SU-DHL-6 (cell line): ENCODE measurements around the gene S100A5.

ENCODE experiments used
- H2AFZ ChIP-seq: fragments of 200-600 bp; sonication (generic); 2 replicates; pipeline ENCODE4 v1.6.1; 2014; ENCODE audit warnings: low read depth, mild to moderate bottlenecking, moderate library complexity, mixed read lengths, antibody characterized with exemption, low read length; ENCODE audit not compliant: severe bottlenecking
- H3F3A ChIP-seq: fragments of 200-600 bp; shearing (Covaris generic); 2 replicates; pipeline ENCODE4 v1.6.0; 2016; ENCODE audit warnings: antibody characterized with exemption, mild to moderate bottlenecking; ENCODE audit not compliant: insufficient read depth
- H3K27ac ChIP-seq: fragments of 200-600 bp; sonication (generic); 2 replicates; pipeline ENCODE4 v1.5.1; 2016; ENCODE audit warnings: low read depth, mild to moderate bottlenecking, low read length, moderate library complexity, mixed read lengths
- H3K27me3 ChIP-seq: fragments of 200-600 bp; sonication (generic), shearing (Covaris generic); 2 replicates; pipeline ENCODE4 v1.6.0; 2014; ENCODE audit warnings: mild to moderate bottlenecking, low read length
- H3K36me3 ChIP-seq: fragments of 200-600 bp; sonication (generic); 2 replicates; pipeline ENCODE4 v1.6.1; 2014; ENCODE audit warnings: mild to moderate bottlenecking, low read length, mixed read lengths
- H3K4me2 ChIP-seq: fragments of 300-600, 200-600 bp; shearing (Covaris generic), sonication (generic); 2 replicates; pipeline ENCODE4 v1.6.0; 2014; ENCODE audit warnings: low read length, low read depth, mild to moderate bottlenecking; ENCODE audit not compliant: poor library complexity, severe bottlenecking
- H3K4me3 ChIP-seq: fragments of 200-600 bp; sonication (generic); 2 replicates; pipeline ENCODE4 v1.5.1; 2014; ENCODE audit warnings: antibody characterized with exemption, low read length, mild to moderate bottlenecking, mixed read lengths; ENCODE audit not compliant: insufficient read depth, poor library complexity, severe bottlenecking
- H3K79me2 ChIP-seq: fragments of 200-600 bp; sonication (generic); 2 replicates; pipeline ENCODE4 v1.6.1; 2014; ENCODE audit warnings: mild to moderate bottlenecking, low read length, moderate library complexity; ENCODE audit not compliant: insufficient read depth
- H3K9ac ChIP-seq: fragments of 200-600 bp; sonication (generic); 2 replicates; pipeline ENCODE4 v1.7.0; 2014; ENCODE audit warnings: mild to moderate bottlenecking, low read length
- H3K9me2 ChIP-seq: fragments of 200-600 bp; sonication (generic); replicated peaks from 2 replicates; pipeline ENCODE4 v1.6.1; 2014; ENCODE audit warnings: low read length; ENCODE audit not compliant: insufficient read depth
- H3K9me3 ChIP-seq: fragments of 200-600 bp; sonication (generic); 2 replicates; pipeline ENCODE4 v1.6.1; 2014; ENCODE audit warnings: low read length, mixed read lengths; ENCODE audit not compliant: insufficient read depth
- H4K20me1 ChIP-seq: fragments of 200-600 bp; sonication (generic); 2 replicates; pipeline ENCODE4 v1.6.1; 2014; ENCODE audit warnings: low read depth, mild to moderate bottlenecking, antibody characterized with exemption, low read length, moderate library complexity, mixed read lengths
- EZH2phosphoT487 ChIP-seq: fragments of 200-600 bp; sonication (generic), shearing (Covaris generic); conservative IDR thresholded peaks from 2 replicates; pipeline ENCODE4 v1.6.1; 2018; ENCODE audit warnings: mild to moderate bottlenecking, antibody characterized with exemption, low read length, moderate library complexity, mixed read lengths
- TF ChIP-seq, protein P1 (sequence below): fragments of 200-600 bp; sonication (generic); IDR thresholded peaks from one replicate; pipeline ENCODE4 v1.5.1; 2017; ENCODE audit warnings: antibody characterized with exemption, mild to moderate bottlenecking, low read length, moderate library complexity; ENCODE audit not compliant: insufficient read depth, poor library complexity, severe bottlenecking

The S100A5 gene

DNA sequence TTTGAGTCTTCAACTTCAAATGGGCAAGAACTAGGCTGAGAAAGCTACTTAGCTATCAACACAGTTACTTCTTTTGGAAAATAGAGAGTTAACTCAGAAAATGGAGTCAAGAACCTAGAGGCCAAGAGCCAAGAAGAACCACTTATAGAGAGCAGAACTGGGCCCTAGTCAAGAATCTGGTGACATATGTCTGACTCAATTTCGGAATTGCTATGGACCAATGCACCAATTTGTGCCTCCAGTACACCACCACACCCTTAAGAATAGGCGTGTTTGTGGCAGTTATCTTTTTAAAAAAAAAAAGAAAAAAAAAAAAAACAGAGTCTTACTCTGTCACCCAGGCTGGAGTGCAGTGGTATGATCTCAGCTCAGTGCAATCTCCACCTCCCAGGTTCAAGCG lies 17.1 kb upstream of the S100A5 start:
- H3K27me3 ChIP-seq, result no peaks in the 10 kb centered on the region
- H4K20me1 ChIP-seq, result no peaks in the 10 kb centered on the region
- no peak overlapping the region for H3K27ac ChIP-seq
- no peak for TF ChIP-seq EZH2phosphoT487
- TF ChIP-seq, protein P1, sequence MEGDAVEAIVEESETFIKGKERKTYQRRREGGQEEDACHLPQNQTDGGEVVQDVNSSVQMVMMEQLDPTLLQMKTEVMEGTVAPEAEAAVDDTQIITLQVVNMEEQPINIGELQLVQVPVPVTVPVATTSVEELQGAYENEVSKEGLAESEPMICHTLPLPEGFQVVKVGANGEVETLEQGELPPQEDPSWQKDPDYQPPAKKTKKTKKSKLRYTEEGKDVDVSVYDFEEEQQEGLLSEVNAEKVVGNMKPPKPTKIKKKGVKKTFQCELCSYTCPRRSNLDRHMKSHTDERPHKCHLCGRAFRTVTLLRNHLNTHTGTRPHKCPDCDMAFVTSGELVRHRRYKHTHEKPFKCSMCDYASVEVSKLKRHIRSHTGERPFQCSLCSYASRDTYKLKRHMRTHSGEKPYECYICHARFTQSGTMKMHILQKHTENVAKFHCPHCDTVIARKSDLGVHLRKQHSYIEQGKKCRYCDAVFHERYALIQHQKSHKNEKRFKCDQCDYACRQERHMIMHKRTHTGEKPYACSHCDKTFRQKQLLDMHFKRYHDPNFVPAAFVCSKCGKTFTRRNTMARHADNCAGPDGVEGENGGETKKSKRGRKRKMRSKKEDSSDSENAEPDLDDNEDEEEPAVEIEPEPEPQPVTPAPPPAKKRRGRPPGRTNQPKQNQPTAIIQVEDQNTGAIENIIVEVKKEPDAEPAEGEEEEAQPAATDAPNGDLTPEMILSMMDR, result no peak
- no peak overlapping the region for H2AFZ ChIP-seq
- no peak overlapping the region for H3K4me3 ChIP-seq
- no peaks in the 10 kb centered on the region for H3K9me3 ChIP-seq
- H3K9ac ChIP-seq, result no peak overlapping the region
- no peak overlapping the region for H3K4me2 ChIP-seq
- H3F3A ChIP-seq, result no peaks in the 10 kb centered on the region
- H3K79me2 ChIP-seq, result no peaks in the 10 kb centered on the region
- no peaks in the 10 kb centered on the region for H3K36me3 ChIP-seq
- no peaks in the 10 kb centered on the region for H3K9me2 ChIP-seq

GRCh38 chr1:153556348-153556747 lies 15.6 kb upstream of the S100A5 start:
- H3K27ac ChIP-seq, result no peak overlapping the region
- H3K36me3 ChIP-seq, result no peaks in the 10 kb centered on the region
- no peaks in the 10 kb centered on the region for H3K9me2 ChIP-seq
- H3K9me3 ChIP-seq, result no peaks in the 10 kb centered on the region
- no peak overlapping the region for H3K4me3 ChIP-seq
- no peaks in the 10 kb centered on the region for H3F3A ChIP-seq
- H3K4me2 ChIP-seq, result no peak overlapping the region
- no peak overlapping the region for H2AFZ ChIP-seq
- no peaks in the 10 kb centered on the region for H4K20me1 ChIP-seq
- TF ChIP-seq EZH2phosphoT487, result no peak
- TF ChIP-seq, protein P1, result no peak
- no peak overlapping the region for H3K9ac ChIP-seq
- no peaks in the 10 kb centered on the region for H3K27me3 ChIP-seq
- H3K79me2 ChIP-seq, result no peaks in the 10 kb centered on the region

- no peak overlapping the region for H3K27ac ChIP-seq
Observed at GRCh38 chr1:153553830-153554541, 13.3 kb upstream of the S100A5 start.

More at GRCh38 chr1:153553830-153554541, 13.3 kb upstream of the S100A5 start:
- H4K20me1 ChIP-seq, result no peaks in the 10 kb centered on the region
- no peak overlapping the region for H3K9ac ChIP-seq
- no peaks in the 10 kb centered on the region for H3K36me3 ChIP-seq
- H3K4me3 ChIP-seq, result no peak overlapping the region
- no peaks in the 10 kb centered on the region for H3F3A ChIP-seq
- no peaks in the 10 kb centered on the region for H3K27me3 ChIP-seq
- H3K79me2 ChIP-seq, result no peaks in the 10 kb centered on the region
- no peak for TF ChIP-seq EZH2phosphoT487
- TF ChIP-seq, protein P1, result no peak
- H3K9me3 ChIP-seq, result no peaks in the 10 kb centered on the region
- H3K9me2 ChIP-seq, result no peaks in the 10 kb centered on the region
- no peak overlapping the region for H3K4me2 ChIP-seq
- H2AFZ ChIP-seq, result no peak overlapping the region
